HCT116 (cell line): ENCODE results near the gene ZBTB12. TPM values are rescaled to one million over a fixed set of nuclear protein-coding genes. Genes with fewer than 3 reads are reported as not detected.

ENCODE experiments used
- ATAC-seq: fragments of 200-7000 bp; cut with Tn5 transposase; 2 replicates; pipeline ENCODE4 v1.9.1; 2020; ENCODE audit warnings: mild to moderate bottlenecking, moderate library complexity
- BruUV-seq: library from RNA; stranded (reverse); fragments of 400-500 nt; replicated peaks from 2 replicates; lab custom pipeline; 2021; lab: Mats Ljungman, UMichigan
- CTCF ChIA-PET: fragments of 300-600 bp; sonication (Branson Sonifier 250); formaldehyde crosslinking; loops from one replicate; lab custom pipeline; 2021; ENCODE audit warnings: antibody characterized with exemption; lab: Charles Lee
- POLR2A ChIA-PET: fragments of 300-600, 350-600 bp; sonication (Branson Sonifier 250); formaldehyde crosslinking; loops from one replicate; lab custom pipeline; 2021; ENCODE audit warnings: antibody characterized with exemption; lab: Charles Lee
- RAD21 ChIA-PET, 2 experiments: fragments of 300-600 bp; sonication (Branson Sonifier 250); formaldehyde crosslinking; loops; one replicate each; lab custom pipeline; 2023; ENCODE audit warnings: low total read pairs in 2 of 2; ENCODE audit not compliant: uncharacterized antibody in 2 of 2, unreplicated experiment in 2 of 2, low non-redundant PET in 1 of 2; lab: Charles Lee
- DNase-seq: peaks from one replicate; pipeline ENCODE4 v3.0.0-alpha.2; 2010; ENCODE audit warnings: low read depth, low spot score
- H2AFZ ChIP-seq: fragments of 200-600 bp; shearing (Covaris generic), sonication (generic); 2 replicates; pipeline ENCODE4 v1.6.1; 2017; ENCODE audit warnings: low read depth, mixed run types, mixed read lengths, antibody characterized with exemption, low read length; ENCODE audit not compliant: poor library complexity, severe bottlenecking
- H3K27ac ChIP-seq: 2 replicates; pipeline ENCODE4 v1.5.1; 2012; ENCODE audit warnings: low read depth, low read length
- H3K27me3 ChIP-seq: fragments of 200-600 bp; sonication (generic); 2 replicates; pipeline ENCODE4 v1.6.1; 2016; ENCODE audit warnings: mixed run types, low read length, mixed read lengths; ENCODE audit not compliant: insufficient read depth
- H3K36me3 ChIP-seq, 2 experiments: fragments of 200-500 bp in 1 of 2; fragments of 200-600 bp in 1 of 2; sonication (Bioruptor generic) in 1 of 2; sonication (generic) in 1 of 2; 2 replicates each; pipeline versions ENCODE4 v1.5.1 to v1.6.1; 2014 to 2016; ENCODE audit warnings: low read length in 2 of 2, inconsistent platforms in 1 of 2, mixed read lengths in 1 of 2, mixed run types in 1 of 2; ENCODE audit not compliant: insufficient read depth in 2 of 2, control insufficient read depth in 1 of 2
- H3K4me1 ChIP-seq, 2 experiments: fragments of 200-600 bp in 1 of 2; sonication (generic) in 1 of 2; 2 replicates each; pipeline versions ENCODE4 v1.5.1 to v1.6.1; 2012 to 2017; ENCODE audit warnings: low read length in 2 of 2, inconsistent platforms in 1 of 2, mild to moderate bottlenecking in 1 of 2, mixed read lengths in 1 of 2, mixed run types in 1 of 2, moderate library complexity in 1 of 2; ENCODE audit not compliant: insufficient read depth in 2 of 2, control insufficient read depth in 1 of 2
- H3K4me2 ChIP-seq: fragments of 200-600 bp; sonication (generic); 2 replicates; pipeline ENCODE4 v1.6.1; 2017; ENCODE audit warnings: mixed run types, low read length, mixed read lengths
- H3K4me3 ChIP-seq, 2 experiments: fragments of 200-600 bp in 1 of 2; sonication (generic) in 1 of 2; replicated peaks in 1 of 2; 2 replicates each; pipeline ENCODE4 v1.5.1; 2011 to 2016; ENCODE audit warnings: low read length in 2 of 2, control low read depth in 1 of 2, low read depth in 1 of 2, mild to moderate bottlenecking in 1 of 2, mixed read lengths in 1 of 2, mixed run types in 1 of 2
- H3K79me2 ChIP-seq: fragments of 200-600 bp; sonication (generic); 2 replicates; pipeline ENCODE4 v1.6.1; 2017; ENCODE audit warnings: mild to moderate bottlenecking, mixed run types, low read length, moderate library complexity, mixed read lengths; ENCODE audit not compliant: insufficient read depth
- H3K9ac ChIP-seq: fragments of 200-600 bp; sonication (generic); 2 replicates; pipeline ENCODE4 v1.6.1; 2016; ENCODE audit warnings: low read length, mixed read lengths
- H3K9me2 ChIP-seq: fragments of 200-600 bp; sonication (generic), shearing (Covaris generic); 2 replicates; pipeline ENCODE4 v1.6.1; 2017; ENCODE audit warnings: mixed run types, mild to moderate bottlenecking, moderate library complexity; ENCODE audit not compliant: insufficient read depth
- H3K9me3 ChIP-seq, 2 experiments: fragments of 200-500 bp in 1 of 2; fragments of 200-600 bp in 1 of 2; sonication (Bioruptor generic) in 1 of 2; sonication (generic) in 1 of 2; 2 replicates each; pipeline ENCODE4 v1.6.1; 2014 to 2017; ENCODE audit warnings: low read length in 2 of 2, mixed read lengths in 2 of 2, inconsistent platforms in 1 of 2, low read depth in 1 of 2, mild to moderate bottlenecking in 1 of 2, mixed run types in 1 of 2, moderate library complexity in 1 of 2; ENCODE audit not compliant: control insufficient read depth in 1 of 2, insufficient read depth in 1 of 2
- H4K20me1 ChIP-seq: fragments of 200-600 bp; sonication (generic), shearing (Covaris generic); 2 replicates; pipeline ENCODE4 v1.6.1; 2017; ENCODE audit warnings: mixed run types, mild to moderate bottlenecking, moderate library complexity; ENCODE audit not compliant: insufficient read depth
- ATF3 ChIP-seq: IDR thresholded peaks from 2 replicates; pipeline ENCODE4 v1.6.1; 2012
- CBX3 ChIP-seq: IDR thresholded peaks from 2 replicates; pipeline ENCODE4 v1.6.1; 2012; ENCODE audit warnings: low read depth
- CEBPB ChIP-seq: IDR thresholded peaks from 2 replicates; pipeline ENCODE4 v1.6.1; 2012; ENCODE audit warnings: low read depth
- CTCF ChIP-seq, 3 experiments: fragments of 200-600 bp in 1 of 3; sonication (generic) in 1 of 3; IDR thresholded peaks in 2 of 3; conservative IDR thresholded peaks in 1 of 3; 2 replicates each; pipeline ENCODE4 v1.5.1; 2012 to 2017; ENCODE audit warnings: low read depth in 2 of 3, low read length in 2 of 3, antibody characterized with exemption in 1 of 3, borderline replicate concordance in 1 of 3, control low read depth in 1 of 3, mild to moderate bottlenecking in 1 of 3, mixed read lengths in 1 of 3, mixed run types in 1 of 3, moderate library complexity in 1 of 3; ENCODE audit not compliant: insufficient read depth in 1 of 3
- ELF1 ChIP-seq: IDR thresholded peaks from 2 replicates; pipeline ENCODE4 v1.6.1; 2012; ENCODE audit warnings: low read depth, borderline replicate concordance
- EZH2 ChIP-seq: fragments of 200-600 bp; sonication (generic); IDR thresholded peaks from 2 replicates; pipeline ENCODE4 v1.6.1; 2017; ENCODE audit warnings: antibody characterized with exemption, mixed run types
- FOSL1 ChIP-seq: IDR thresholded peaks from 2 replicates; pipeline ENCODE4 v1.6.1; 2012; ENCODE audit warnings: low read depth
- JUND ChIP-seq: IDR thresholded peaks from 2 replicates; pipeline ENCODE4 v1.6.1; 2012
- MAX ChIP-seq: IDR thresholded peaks from 2 replicates; pipeline ENCODE4 v1.6.1; 2012
- POLR2AphosphoS5 ChIP-seq: IDR thresholded peaks from 2 replicates; pipeline ENCODE4 v1.6.1; 2011; ENCODE audit warnings: mild to moderate bottlenecking, low read depth, low read length, moderate library complexity
- SIN3A ChIP-seq: IDR thresholded peaks from 2 replicates; pipeline ENCODE4 v1.6.1; 2012; ENCODE audit warnings: low read depth
- SP1 ChIP-seq: IDR thresholded peaks from 2 replicates; pipeline ENCODE4 v1.6.1; 2012; ENCODE audit warnings: low read depth
- TCF7L2 ChIP-seq: IDR thresholded peaks from 2 replicates; pipeline ENCODE4 v1.7.0; 2011; ENCODE audit warnings: borderline replicate concordance, inconsistent platforms; ENCODE audit not compliant: insufficient read depth, insufficient read length; ENCODE audit errors: extremely low read depth
- YY1 ChIP-seq: IDR thresholded peaks from 2 replicates; pipeline ENCODE4 v1.6.1; 2011; ENCODE audit warnings: low read length, low read depth, moderate library complexity, mild to moderate bottlenecking; ENCODE audit not compliant: insufficient replicate concordance; ENCODE audit errors: extremely low read depth
- ZBTB33 ChIP-seq: IDR thresholded peaks from 2 replicates; pipeline ENCODE4 v1.6.1; 2011; ENCODE audit warnings: mild to moderate bottlenecking, low read length, moderate library complexity; ENCODE audit not compliant: insufficient replicate concordance; ENCODE audit errors: extremely low read depth
- ZFX ChIP-seq: fragments of 450-650 bp; IDR thresholded peaks from 2 replicates; pipeline ENCODE4 v1.6.1; 2017
- ZNF274 ChIP-seq: fragments of 200-500 bp; sonication (Bioruptor generic); IDR thresholded peaks from 2 replicates; pipeline ENCODE4 v1.6.1; 2014; ENCODE audit warnings: mild to moderate bottlenecking, low read depth, low read length, inconsistent platforms
- intact Hi-C: fragments of 100-400 bp; cut with micrococcal nuclease; formaldehyde crosslinking; loops from 2 replicates; pipeline ENCODE4 v1.10.0; 2022
- total RNA-seq: library from RNA; stranded (reverse); gene quantifications from one replicate; pipeline ENCODE4 v1.2.1, GENCODE V29; 2021; ENCODE audit not compliant: unreplicated experiment

ZBTB12 gene
- total RNA-seq, 1 experiment from 2014 or later: 10.3 TPM

DNA sequence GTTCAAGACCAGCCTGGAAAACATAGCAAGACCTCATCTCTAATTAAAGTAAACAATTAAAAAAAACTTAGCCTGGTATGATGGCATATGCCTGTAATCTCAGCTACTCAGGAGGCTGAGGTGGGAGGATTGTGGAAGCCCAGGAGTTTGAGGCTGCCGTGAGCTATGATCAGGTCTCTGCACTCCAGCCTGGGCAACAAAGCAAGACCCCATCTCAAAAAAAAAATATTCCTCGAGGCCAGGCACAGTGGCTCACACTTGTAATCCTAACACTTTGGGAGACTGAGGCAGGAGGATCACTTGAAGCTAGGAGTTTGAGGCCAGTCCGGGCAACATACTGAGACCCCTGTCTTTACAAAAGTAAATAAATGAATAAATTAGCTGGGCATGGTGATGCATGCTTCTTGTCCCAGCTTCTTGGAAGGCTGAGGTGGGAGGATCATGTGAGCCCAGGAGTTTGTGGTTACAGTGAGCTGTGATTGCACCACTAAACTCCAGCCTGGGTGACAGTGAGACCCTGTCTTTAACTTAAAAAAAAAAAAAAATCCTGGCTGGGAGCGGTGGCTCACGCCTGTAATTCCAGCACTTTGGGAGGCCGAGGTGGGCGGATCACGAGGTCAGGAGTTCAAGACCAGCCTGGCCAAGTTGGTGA is 16.3 kb upstream of the ZBTB12 start:
- no peaks in the 10 kb centered on the region; a peak in 1 of 4 replicates for H3K9me3 ChIP-seq
- ChIA-PET CTCF (interaction anchor here (1.1 kb wide), 1 partner anchor 148 kb away, joined by 3 read pairs; no protein-coding TSS in a partner anchor), POLR2A (interaction anchor here (1.5 kb wide), 1 partner anchor 91 kb away, joined by 4 read pairs; the partner anchor contains the start of gene HSPA1B), RAD21 (interaction anchor here in 1 of 2 experiments (0.6 kb wide), 1 partner anchor 69 kb away, joined by 3 read pairs; no protein-coding TSS in a partner anchor)
- H2AFZ ChIP-seq: no peak overlapping the region
- H3K9me2 ChIP-seq: no peaks in the 10 kb centered on the region
- no TSS peak for BruUV-seq
- H3K4me2 ChIP-seq: no peak overlapping the region
- no peak overlapping the region for H3K9ac ChIP-seq
- no peak for TF ChIP-seq JUND
- no peak for TF ChIP-seq EZH2
- TF ChIP-seq ZFX: no peak
- no peak for TF ChIP-seq CTCF (IDR thresholded peaks at IDR 0.05 in 2 of 3, conservative IDR thresholded peaks at IDR 0.05 in 1 of 3; ENCODE audit: borderline replicate concordance in 1 of 3, insufficient read depth in 1 of 3, low read depth in 2 of 3, low read length in 2 of 3)
- TF ChIP-seq CEBPB: no peak
- no peak for TF ChIP-seq ZNF274
- no peak for TF ChIP-seq POLR2AphosphoS5
- no peak for TF ChIP-seq MAX
- TF ChIP-seq ZBTB33: no peak
- TF ChIP-seq SIN3A: no peak
- TF ChIP-seq YY1: no peak
- TF ChIP-seq ELF1: no peak
- TF ChIP-seq ATF3: no peak
- TF ChIP-seq SP1: no peak
- no peak for TF ChIP-seq FOSL1
- TF ChIP-seq TCF7L2: no peak
- no peak for TF ChIP-seq CBX3
- no peak overlapping the region for H3K27ac ChIP-seq
- intact Hi-C loops: no loop called here
- H3K79me2 ChIP-seq: no peaks in the 10 kb centered on the region
- peaks cover 0 to 8% of the 10 kb centered on the region in 2 experiments; a peak in 2 of 4 replicates for H3K4me1 ChIP-seq
- no peak for DNase-seq
- no peaks in the 10 kb centered on the region for H3K27me3 ChIP-seq
- no peaks in the 10 kb centered on the region for H4K20me1 ChIP-seq
- no peaks in the 10 kb centered on the region for H3K36me3 ChIP-seq
- H3K4me3 ChIP-seq: no peak overlapping the region
- no peak for ATAC-seq
